Left hindlimb (tissue), 1 donor: ENCODE results near the gene NMNAT3.

Source experiments
- DNase-seq: peaks from one replicate; pipeline ENCODE4 v3.0.0-alpha.2; 2018

NMNAT3 gene

DNA sequence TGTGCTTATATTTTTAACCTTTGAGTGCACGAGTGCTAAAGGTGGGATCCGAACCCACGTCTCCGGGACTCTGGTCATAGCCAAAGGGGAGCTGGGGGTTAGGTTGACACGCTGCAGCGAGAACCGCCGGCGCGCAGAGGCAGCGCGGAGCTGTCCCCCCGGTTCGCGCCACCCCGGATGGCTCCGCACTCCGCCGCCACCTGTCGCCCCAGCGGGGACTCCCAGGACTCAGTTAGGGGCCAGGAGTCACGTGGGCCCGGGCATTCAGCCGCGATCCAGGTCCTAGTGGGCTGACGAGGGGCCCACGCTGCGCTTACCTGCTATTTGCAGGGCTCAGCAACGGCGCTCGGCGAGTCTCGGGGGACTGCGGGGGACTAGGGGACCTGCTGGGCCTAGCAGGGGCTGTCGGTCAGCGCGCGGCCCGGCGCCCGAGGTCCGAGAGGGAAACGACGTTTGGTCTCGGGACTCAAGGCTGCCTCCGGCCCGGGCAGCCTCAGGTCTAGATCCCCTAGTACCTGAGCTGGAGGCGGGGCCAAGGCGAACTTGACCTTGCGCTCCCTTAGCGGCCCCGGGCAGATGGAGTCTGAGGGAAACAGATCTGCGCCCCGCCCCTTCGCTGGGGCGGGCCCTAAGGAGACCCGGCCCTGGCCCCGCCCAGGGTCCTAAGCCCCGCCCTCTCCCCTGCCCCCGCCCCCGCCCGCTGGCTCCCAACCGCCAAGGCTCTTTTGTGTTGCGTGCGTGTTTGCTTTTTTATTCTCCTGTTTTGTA lies at the start of gene NMNAT3:
Gene NMNAT3, minus strand, starts transcription at position 585 of the 768 bp plus-strand sequence. CDS start 50,248 bp downstream, outside the sequence.
- DNase-seq = peak; percentile 83

DNA sequence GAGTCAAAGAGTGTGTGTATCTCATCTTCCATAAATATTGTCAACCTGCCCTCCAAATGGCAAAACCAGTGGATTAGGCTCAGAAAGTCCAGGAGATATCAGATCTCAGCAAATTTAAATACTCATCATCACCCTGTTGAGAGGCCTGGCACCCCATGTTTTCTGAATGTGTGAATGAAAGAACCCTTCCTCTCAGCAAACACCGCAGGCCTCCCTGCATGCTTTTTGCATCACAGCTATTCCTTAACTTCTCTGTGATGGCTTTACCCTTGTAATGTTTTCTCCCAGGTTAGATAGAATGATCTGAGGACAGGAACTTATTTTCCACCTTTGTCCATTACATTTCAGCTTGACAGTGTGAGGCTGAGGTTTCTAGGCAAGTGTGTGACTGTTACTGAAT lies 43.6 kb upstream of the NMNAT3 start:
- no peak for DNase-seq

DNA sequence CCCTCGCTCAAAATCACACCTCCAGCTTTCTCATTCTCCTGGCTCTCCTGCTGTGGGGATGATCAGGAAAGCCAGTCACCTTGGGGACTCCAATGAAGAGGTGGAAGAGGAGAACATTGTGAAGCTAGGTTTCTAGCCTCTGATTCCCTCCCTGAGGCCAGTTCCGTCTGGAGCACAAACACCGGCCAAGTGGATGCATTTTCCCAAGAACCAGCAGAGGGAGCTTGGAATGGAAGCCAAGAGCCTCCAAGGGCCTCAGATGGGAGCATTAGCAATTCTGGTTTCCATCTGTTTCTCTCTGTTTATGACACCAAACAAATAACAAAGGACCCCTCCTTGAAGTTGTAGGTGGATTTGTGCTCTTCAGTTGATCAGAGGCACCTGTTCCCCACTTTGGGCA lies 40.6 kb upstream of the NMNAT3 start:
- no peak for DNase-seq

DNA sequence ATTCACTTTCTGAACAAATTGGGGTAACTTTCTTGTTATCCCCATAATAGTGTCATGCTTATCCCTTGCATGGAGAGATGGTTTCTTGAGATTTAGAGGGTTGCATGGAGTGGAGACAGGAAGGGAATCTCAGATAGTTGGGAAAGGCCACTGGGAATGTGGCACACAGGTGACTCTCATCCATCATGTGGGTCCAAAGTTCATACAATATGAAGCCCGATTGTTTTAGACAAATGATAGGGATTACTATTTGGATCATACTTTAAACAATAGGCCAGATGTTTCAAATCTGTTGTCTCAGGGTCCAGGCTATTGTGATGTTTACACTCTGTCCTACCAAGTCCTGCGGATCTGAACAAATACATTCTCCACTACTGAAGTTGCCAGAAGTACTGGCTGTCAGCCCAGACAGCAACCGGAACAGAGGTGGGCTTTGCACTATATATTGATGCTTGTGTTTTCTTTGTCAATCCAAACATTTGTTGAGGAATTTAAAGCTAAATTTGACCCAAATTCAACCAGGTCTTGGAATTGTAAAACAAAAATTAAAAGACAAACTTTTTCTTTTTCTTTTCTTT lies 39.2 kb upstream of the NMNAT3 start:
- no peak for DNase-seq

DNA sequence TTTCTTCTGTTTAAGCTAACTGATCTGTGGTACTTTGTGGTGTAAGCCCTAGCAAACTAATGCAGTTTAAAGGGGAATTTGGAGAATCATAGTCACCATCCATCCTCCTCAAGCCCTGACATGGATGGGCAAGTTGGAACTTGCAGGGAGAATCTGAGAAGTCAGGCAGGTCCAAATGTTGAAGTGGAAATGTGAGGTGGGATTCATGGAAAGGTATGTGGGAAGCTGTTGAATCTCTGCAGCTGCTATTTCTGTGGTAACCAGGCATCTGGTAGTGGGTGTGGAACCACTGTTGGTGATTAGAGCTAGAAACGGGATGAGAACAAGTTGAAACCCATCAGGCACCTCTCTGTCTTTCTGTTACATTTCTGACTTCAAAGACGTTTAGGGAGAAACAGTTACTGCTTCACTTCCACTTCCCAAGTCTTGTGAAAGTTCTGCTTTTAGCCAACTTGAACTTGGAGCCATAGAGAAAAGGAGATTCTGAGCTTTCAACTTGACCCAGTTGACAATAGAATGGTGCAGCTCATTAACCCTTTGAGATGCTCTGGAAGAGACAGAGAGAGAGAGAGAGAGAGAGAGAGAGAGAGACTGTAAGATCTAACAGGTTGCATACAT lies 38.1 kb upstream of the NMNAT3 start:
- no peak for DNase-seq

DNA sequence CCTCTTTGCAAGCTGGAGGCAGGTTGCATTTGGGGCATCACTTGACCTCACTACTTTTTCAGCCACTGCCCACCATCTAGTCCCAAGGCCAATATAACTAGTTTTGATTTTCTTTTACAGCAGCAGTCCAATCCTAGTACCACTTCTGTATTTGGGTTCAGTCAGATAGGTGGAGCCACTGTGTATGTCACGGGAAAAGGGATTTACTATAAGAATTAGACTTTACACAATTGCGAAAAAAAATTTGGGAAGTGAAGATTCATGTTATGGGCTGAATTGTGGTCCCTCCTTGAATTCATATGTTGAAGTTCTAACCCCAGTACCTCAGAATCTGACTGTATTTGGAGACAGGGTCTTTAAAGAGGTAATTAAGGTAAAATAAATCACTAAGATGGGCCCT lies 37.4 kb upstream of the NMNAT3 start:
- no peak for DNase-seq

DNA sequence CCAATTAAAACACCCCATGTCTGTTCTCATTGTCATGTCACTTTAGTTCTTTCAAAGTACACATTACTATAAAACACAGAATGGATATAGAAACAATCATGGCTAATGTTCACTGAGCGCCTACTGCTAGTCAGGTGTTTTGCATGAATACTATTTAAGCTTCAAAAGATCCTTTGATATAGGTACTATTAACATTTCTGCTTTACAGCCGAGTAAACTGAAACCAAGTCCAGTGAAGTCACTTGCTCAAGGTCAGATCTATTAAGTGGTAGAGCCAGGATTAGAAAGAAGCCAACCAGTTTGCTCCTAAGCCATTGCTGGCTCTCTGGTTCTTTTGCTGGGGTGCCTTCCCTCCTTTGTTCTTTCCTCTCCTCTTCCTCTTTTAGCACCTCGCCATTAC lies 32.4 kb upstream of the NMNAT3 start:
- no peak for DNase-seq

DNA sequence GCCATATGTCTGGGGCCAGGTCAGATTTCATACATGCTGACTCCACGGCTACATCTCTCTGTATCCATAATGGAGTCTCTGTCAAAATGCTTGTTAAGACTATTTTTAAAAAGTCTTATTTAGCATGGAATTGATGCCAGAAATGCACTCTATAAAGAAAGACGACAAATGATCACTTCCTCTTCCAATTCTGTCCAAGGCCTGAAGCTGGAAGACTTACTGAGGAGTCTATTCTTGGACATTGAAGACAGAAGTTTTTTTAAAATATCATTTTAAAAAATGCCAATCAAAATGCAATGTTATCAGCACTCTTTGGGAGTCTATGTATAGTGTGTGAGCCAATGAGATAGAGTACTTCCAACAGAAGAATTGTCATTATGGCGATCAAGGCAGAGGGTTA lies 27.9 kb upstream of the NMNAT3 start:
- no peak for DNase-seq

GRCh38 chr3:139696314-139696604 lies 18.5 kb upstream of the NMNAT3 start:
- DNase-seq = no peak

- DNase-seq = no peak
Observed at GRCh38 chr3:139695426-139696313, 17.9 kb upstream of the NMNAT3 start.

GRCh38 chr3:139695007-139695406 lies 17.2 kb upstream of the NMNAT3 start:
- DNase-seq = no peak

DNA sequence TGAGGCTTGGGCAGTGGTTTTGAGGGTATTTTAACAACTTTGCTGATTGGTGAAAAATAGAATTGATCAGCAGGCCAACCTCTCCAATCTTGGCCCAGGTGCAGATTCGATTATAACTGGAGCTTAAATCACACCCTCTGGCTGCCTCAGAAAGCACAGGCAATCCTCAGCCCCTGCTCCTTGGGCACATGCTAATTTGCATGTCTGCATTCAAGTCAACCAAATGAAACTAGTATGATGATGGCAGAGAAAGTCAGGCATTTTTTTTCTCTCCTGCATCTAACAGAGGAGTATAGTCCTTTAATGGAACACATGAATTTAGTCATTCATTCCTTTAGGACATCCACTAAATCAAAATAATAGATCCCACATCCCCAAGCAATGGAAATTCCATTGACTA lies 16.8 kb upstream of the NMNAT3 start:
- no peak for DNase-seq

DNA sequence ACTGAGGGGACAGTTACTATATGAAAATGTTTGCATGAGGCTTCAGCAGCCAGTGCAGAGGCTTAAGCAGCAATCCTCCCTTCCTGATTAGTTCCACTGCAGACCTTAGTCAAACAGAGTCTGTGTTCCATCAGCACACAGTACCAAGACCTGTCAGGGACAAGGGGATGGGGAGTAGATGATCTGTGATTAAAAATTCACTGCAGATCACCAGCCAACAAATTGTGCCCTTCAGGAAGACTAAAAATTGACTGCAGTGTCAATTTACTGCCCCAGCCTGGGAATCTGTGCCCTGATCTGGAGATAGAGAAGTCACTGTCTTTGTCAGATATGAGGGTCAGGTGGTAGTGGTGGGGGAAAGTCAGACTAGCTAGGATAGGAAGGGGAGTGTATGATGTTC lies 13.8 kb upstream of the NMNAT3 start:
- DNase-seq = no peak

GRCh38 chr3:139689708-139690228 lies 12.0 kb upstream of the NMNAT3 start:
- no peak for DNase-seq

- no peak for DNase-seq
Observed at GRCh38 chr3:139689122-139689521, 11.3 kb upstream of the NMNAT3 start.

GRCh38 chr3:139687431-139687830 lies 9.7 kb upstream of the NMNAT3 start:
- DNase-seq = no peak

- no peak for DNase-seq
Observed at GRCh38 chr3:139686624-139687023, 8.9 kb upstream of the NMNAT3 start.

GRCh38 chr3:139686206-139686605 lies 8.4 kb upstream of the NMNAT3 start:
- no peak for DNase-seq

DNA sequence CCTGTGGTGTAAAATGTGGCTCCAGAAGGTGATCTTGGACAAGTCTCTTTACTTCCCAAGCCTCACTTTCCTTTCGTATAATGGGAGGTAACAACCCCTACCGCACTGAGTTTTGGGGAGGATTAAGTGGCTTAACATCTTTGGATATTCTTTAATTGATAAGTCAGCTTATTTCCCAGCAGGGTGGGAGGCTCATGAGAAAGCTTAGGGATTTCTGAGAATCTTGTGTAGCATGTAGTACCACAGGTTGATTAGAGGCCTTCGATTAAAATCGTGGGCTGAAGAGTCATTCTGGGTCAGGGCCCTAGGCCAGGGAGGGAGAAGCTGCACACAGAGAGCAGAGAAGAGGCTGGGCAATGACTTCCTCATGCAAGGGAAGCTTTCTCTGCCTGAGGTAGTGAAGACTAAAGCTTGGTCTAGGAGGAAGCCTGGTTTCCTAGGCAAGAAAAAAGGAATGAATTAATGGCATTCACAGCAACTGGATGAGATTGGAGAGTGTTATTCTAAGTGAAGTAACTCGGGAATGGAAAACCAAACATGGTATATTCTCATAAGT lies 1.5 kb upstream of the NMNAT3 start:
- DNase-seq = no peak

DNA sequence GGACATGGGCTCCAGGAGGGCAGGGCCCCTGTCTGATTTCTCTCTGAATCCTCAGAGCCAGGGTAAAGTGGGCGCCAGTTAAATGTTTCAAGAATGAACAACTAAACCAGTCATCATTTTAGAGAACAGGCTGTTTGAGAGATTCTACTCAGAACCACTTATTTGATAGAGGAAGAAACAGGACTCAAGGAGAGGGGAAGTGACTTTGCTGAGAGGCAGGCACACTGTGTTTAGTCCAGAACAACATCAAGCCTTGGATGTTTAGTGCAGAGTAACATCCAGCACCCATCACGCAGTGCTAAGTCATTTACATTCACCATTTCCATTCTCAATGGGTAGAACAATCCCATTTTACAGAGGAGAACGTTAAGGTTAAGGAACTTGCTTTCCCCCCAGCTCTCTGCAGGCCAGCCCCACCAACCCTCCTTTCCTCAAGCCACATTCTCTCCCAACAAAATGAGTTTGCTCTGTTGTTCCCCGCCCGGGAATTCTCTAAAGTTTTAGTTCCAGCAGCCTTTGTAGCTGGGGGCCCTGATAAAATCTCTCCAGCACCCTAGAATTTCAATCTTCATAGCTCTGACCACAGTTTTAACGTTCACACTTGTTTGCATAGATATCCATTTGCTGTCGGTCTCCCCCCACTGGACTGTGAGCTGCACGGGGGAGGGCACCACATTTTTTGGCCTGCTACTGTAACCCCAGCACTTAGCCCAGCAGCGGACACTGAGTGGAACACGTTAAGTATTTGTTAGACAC lies 962 bp downstream of the NMNAT3 start:
- no peak for DNase-seq

DNA sequence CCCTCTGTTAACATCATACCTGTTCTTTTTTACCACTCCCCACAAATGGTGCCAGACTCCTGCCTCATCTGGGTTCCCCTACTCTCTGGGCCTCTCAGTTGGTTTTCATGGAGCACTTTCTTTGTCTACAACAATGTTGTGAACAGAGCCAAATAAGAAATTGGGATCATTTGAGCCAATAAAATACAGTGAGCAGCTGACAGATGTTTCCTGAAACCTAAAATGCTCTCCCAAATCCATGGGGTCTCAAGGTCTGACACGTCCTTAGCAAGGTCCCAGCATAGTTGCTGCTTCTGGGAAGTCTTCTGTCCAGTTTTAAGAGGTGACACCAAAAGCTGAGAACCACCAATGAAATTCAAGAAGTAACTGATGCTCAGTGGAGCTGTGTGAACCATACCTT lies 1.7 kb downstream of the NMNAT3 start:
- no peak for DNase-seq

- no peak for DNase-seq
Observed at GRCh38 chr3:139675327-139675726, 2.4 kb downstream of the NMNAT3 start.
